SKM-1 treated with dmso at 0.1 percent for 144 hours (cell line): ENCODE measurements around the gene SELENOV.
A peak's percentile ranks its signal among the peaks of the same experiment; 100 is the strongest.
"Not testable (repeated sequence)": the region's sequence is repeated elsewhere in the genome, so short reads cannot be mapped to it uniquely, and the experiment has no call there.

Experiments
- DNase-seq: peaks from one replicate; lab custom pipeline; 2025; ENCODE audit not compliant: unreplicated experiment; lab: John Stamatoyannopoulos, UW

Gene SELENOV

GRCh38 chr19:39514840-39515550 is at the start of gene SELENOV:
TSS of gene SELENOV (plus strand) at chr19:39515139. CDS start at chr19:39515213, 74 bp downstream.
- no peak for DNase-seq

GRCh38 chr19:39465956-39466747 is 48.8 kb upstream of the SELENOV start:
- no peak for DNase-seq

GRCh38 chr19:39467941-39468340 is 47.0 kb upstream of the SELENOV start:
- no peak for DNase-seq

- no peak for DNase-seq
Measured at GRCh38 chr19:39469036-39469435, 45.9 kb upstream of the SELENOV start.

GRCh38 chr19:39469567-39469966 is 45.4 kb upstream of the SELENOV start:
- DNase-seq = no peak

- no peak for DNase-seq
Measured at GRCh38 chr19:39470724-39471339, 44.1 kb upstream of the SELENOV start.

- no peak for DNase-seq
Measured at GRCh38 chr19:39471756-39472536, 43.0 kb upstream of the SELENOV start.

GRCh38 chr19:39472746-39473442 is 42.0 kb upstream of the SELENOV start:
- DNase-seq = no peak

GRCh38 chr19:39473443-39473960 is 41.4 kb upstream of the SELENOV start:
- DNase-seq = no peak

- peak; percentile 8 for DNase-seq
Measured at GRCh38 chr19:39474139-39474620, 40.8 kb upstream of the SELENOV start.

GRCh38 chr19:39475748-39476147 is 39.2 kb upstream of the SELENOV start:
- DNase-seq = no peak

GRCh38 chr19:39479319-39479801 is 35.6 kb upstream of the SELENOV start:
- DNase-seq = not testable (repeated sequence)

- no peak for DNase-seq
Measured at GRCh38 chr19:39479916-39480315, 35.0 kb upstream of the SELENOV start.

- peak; percentile 87 for DNase-seq
Measured at GRCh38 chr19:39480337-39481228, 34.4 kb upstream of the SELENOV start, which contains the start of gene TIMM50. TSS of gene TIMM50 (plus strand) at chr19:39480838. CDS start at chr19:39480854, 16 bp downstream.

GRCh38 chr19:39481229-39481545 is 33.8 kb upstream of the SELENOV start:
- no peak for DNase-seq

GRCh38 chr19:39481676-39482075 is 33.3 kb upstream of the SELENOV start:
- no peak for DNase-seq

GRCh38 chr19:39483141-39483540 is 31.8 kb upstream of the SELENOV start:
- DNase-seq = no peak

- no peak for DNase-seq
Measured at GRCh38 chr19:39489756-39490155, 25.2 kb upstream of the SELENOV start.

- no peak for DNase-seq
Measured at GRCh38 chr19:39492225-39492624, 22.7 kb upstream of the SELENOV start.
